HG02623 (cell line): ENCODE measurements around the gene TAS2R46.
"Not testable (repeated sequence)": the region's sequence is repeated elsewhere in the genome, so short reads cannot be mapped to it uniquely, and the experiment has no call there.

Experiments used
- ATAC-seq: cut with Tn5 transposase; IDR thresholded peaks from one replicate; pipeline ENCODE4 v1.9.1; 2021; ENCODE audit warnings: moderate library complexity; ENCODE audit not compliant: unreplicated experiment

Gene TAS2R46, protein sequence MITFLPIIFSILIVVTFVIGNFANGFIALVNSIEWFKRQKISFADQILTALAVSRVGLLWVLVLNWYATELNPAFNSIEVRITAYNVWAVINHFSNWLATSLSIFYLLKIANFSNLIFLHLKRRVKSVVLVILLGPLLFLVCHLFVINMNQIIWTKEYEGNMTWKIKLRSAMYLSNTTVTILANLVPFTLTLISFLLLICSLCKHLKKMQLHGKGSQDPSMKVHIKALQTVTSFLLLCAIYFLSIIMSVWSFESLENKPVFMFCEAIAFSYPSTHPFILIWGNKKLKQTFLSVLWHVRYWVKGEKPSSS

GRCh38 chr12:11062194-11062593 is at the start of gene TAS2R46:
Gene TAS2R46, minus strand, starts transcription at chr12:11062294. Its CDS starts 0 bp downstream, at chr12:11062294.
- ATAC-seq: not testable (repeated sequence)

- not testable (repeated sequence) for ATAC-seq
These were observed 49.1 kb upstream of the TAS2R46 start for GRCh38 chr12:11111213-11111612.

DNA sequence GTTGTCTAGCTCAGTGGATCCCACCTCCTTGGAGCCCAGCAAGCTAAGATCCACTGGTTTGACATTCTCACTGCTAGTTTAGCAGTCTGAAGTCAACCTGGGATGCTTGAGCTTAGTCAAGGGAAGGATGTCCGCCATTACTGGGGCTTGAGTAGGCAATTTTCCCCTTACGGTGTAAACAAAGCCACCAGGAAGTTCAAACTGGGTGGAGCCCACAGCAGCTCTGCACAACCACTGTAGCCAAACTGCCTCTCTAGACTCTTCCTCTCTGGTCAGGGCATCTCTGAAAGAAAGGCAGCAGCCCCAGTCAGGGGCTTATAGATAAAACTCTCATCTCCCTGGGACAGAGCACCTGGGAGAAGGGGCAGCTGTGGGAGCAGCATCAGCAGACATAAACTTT is 46.8 kb upstream of the TAS2R46 start:
- no peak for ATAC-seq

DNA sequence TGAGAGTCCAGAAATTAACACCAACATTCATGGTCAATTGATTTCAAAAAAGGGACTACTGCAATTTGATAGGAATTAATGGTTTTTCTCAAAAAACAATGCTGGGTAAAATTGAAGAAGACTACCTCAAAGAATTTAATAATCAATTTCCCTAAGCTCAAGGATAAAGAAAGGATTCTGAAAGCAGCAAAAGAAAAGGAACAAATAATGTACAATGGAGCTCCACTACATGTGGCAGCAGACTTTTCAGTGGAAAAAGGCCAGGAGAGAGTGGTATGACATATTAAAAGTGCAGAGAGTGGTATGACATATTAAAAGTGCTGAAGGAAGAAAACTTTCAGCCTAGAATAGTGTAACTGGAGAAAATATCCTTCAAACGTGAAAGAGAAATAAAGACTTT is 45.6 kb upstream of the TAS2R46 start:
- ATAC-seq: no peak

DNA sequence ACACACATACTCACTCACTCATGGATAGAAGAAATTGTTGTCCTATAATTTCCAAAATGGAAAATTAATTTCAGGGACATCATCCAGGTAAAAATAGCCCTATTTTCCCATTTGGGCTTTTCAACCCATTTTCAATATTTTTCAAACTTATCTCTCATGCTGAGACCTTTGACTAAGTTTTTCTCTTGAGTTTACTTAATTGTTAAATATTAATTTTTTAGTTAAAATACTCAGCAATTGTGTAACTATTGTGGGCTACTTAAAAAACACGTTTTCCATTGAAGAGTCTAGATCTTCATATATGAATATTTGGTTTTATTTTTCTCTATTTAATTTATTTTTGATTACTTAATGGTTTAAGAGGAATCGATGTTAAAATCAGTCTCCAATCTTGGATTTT is 44.2 kb upstream of the TAS2R46 start:
- ATAC-seq: no peak

DNA sequence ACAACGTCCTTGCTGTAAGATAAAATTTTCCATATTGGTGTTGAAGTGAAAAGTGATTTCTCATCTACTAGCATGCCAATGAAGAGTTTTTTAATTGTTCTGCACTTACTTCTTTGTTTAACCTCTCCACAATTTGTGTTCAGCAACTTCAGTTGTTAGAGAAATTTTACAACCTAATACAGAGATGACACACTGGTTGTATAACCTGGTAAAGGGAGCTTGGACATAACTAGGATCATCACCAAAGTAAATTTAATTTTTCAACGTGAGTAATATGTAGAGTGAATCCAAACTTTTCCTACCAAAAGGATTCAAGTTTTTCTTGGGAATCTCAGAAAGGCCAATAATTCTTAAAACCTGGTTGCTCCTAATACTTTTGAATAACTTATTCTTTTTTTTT is 43.5 kb upstream of the TAS2R46 start:
- no peak for ATAC-seq

- ATAC-seq: not testable (repeated sequence)
These were observed 32.8 kb upstream of the TAS2R46 start for GRCh38 chr12:11094910-11095309.

GRCh38 chr12:11092128-11092527 is 30.0 kb upstream of the TAS2R46 start, which contains the start of gene TAS2R43:
Gene TAS2R43, minus strand, starts transcription at chr12:11092313. Its CDS starts 84 bp downstream, at chr12:11092229.
- no peak for ATAC-seq

GRCh38 chr12:11089246-11089645 is 27.2 kb upstream of the TAS2R46 start:
- ATAC-seq: no peak

- ATAC-seq: no peak
These were observed 23.3 kb upstream of the TAS2R46 start for GRCh38 chr12:11085419-11085818.

GRCh38 chr12:11081987-11082386 is 19.9 kb upstream of the TAS2R46 start:
- no peak for ATAC-seq

DNA sequence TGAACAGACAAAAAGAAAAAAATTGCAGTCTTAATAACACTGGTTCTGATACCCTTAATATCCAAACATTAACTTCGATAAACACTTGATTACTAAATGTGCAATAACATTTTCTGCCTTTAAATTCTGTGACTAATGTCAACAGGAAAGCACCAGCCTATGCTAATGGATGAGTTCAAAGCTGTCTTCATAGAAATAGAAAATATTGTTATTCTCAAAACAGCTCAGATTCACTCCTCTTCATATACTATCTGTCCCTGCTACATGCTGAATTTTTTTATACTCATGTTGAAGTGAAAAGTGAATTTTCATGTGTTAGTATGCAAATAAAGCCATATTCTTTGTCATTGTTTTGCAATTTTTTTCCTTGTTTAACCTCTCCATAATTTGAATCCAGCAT is 16.2 kb upstream of the TAS2R46 start:
- no peak for ATAC-seq

GRCh38 chr12:11075642-11076041 is 13.5 kb upstream of the TAS2R46 start:
- no peak for ATAC-seq

DNA sequence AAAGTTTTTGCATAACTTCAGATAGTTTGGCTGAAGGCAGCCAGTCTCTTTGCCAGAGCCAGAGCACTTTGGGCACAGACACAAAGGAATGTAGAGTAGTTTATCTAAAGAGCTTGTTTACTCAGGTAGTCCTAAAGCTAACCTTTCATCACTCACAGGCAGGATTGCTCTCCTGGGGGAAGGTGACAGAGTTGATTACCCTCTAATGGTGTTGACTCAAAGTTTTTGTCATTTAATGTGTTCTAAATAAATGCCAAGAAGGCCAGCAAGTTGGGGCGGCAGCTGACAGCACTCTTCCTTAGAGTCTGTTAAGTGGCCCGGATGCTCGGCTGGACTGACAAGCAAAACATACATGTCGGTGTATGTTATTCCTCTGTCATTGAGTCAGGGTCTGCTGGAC is 9.3 kb upstream of the TAS2R46 start:
- ATAC-seq: no peak

DNA sequence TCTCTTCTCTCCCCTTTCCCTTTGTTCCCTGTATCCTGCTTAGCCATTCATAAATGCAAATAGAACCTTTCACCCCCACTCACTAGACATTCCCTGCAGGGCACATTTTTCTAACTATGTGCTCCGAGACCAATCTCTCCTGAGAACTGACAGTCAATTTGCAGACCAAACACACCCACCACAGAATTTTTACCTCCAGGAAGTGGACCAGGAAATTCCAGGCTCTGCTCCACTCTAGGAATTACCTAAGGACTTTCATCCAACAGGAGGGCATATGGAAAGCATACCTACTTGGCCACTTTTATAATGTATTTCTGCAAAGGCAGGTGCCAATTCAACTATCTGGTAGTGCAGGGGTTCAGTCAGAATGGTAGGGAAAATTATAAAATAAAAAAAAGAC is 8.9 kb upstream of the TAS2R46 start:
- no peak for ATAC-seq

- no peak for ATAC-seq
These were observed 7.8 kb upstream of the TAS2R46 start for GRCh38 chr12:11069854-11070365.

DNA sequence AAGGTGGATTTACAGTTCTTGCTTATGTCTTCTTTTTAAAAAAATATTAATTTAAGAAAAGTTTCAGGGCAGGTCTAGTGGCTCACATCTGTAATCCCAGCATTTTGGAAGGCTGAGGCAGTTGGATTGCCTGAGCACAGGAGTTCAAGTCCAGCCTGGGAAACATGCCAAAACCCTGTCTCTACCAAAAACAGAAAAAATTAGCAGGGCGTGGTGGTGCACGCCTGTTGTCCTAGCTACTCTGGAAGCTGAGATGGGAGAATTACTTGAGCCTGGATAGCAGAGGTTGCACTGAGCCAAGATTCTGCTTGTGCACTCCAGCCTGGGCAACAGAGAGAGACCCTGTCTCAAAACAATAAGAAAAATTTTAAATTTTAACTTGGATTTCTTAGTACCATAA is 5.4 kb upstream of the TAS2R46 start:
- ATAC-seq: no peak

GRCh38 chr12:11059784-11060183 is 2.3 kb downstream of the TAS2R46 start:
- no peak for ATAC-seq

DNA sequence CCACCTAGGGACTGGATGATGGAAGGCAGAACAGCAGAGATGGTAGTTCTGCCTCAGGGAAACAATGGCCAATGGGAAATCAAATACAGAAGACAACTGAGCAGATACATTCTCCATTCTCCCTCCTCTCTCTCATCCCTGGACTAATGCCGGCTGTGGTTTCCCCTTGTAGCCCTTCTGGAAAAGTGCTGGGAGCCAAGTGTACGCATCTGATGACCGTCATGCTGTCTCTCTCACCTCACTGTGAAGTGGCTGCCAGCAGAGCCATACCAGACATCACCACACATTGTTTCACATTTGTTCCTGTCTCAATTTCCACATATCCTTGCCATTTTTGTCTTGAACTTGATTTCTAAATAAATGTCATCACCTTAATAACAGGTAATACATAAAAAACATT is 3.1 kb downstream of the TAS2R46 start:
- ATAC-seq: no peak

DNA sequence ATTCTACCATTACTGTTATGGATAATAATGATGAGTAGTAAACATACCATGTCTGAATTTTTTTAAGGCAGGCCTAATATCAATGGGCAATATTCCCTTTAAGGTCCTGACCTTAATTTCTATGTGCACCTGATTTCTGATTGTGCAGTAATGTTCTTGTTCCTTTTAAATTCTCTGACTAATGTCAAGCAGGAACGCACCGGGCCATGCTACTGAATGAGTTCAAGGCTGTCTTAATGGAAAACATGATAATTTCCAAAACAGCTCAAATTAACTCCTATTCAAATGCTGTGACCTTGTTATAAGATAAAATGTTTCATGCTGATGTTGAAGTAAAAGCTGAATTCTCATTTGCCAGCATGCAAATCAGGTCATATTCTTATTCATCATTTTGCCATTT is 6.8 kb downstream of the TAS2R46 start:
- ATAC-seq: no peak

- ATAC-seq: not testable (repeated sequence)
These were observed 12.1 kb downstream of the TAS2R46 start for GRCh38 chr12:11049806-11050531.

DNA sequence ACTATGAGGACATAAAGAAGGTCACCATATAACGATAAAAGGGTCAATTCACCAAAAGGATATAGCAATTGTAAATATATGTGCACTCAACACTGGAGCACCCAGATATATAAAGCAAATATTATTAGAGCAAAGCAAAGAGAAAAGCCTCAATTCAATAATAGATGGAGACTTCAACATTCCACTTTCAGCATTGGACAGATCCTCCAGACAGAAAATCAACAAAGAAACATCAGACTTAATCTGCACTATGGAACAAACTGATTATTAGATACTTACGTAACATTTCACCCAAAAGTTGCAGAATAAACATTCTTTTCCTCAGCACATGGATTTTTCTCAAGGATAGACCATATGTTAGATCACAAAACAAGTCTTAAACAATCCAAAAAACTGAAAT is 20.7 kb downstream of the TAS2R46 start:
- not testable (repeated sequence) for ATAC-seq
